LoVo (cell line): ENCODE results near the gene LCN12.
A peak's percentile ranks its signal among the peaks of the same experiment; 100 is the strongest.

ENCODE experiments used
- DNase-seq: peaks from one replicate; pipeline ENCODE4 v3.0.0-alpha.2; 2016; ENCODE audit warnings: low spot score

Gene LCN12

GRCh38 chr9:136927343-136928271 is 24.5 kb upstream of the LCN12 start:
- no peak for DNase-seq

GRCh38 chr9:136928591-136928990 is 23.5 kb upstream of the LCN12 start:
- no peak for DNase-seq

GRCh38 chr9:136930014-136930413 is 22.1 kb upstream of the LCN12 start:
- no peak for DNase-seq

GRCh38 chr9:136931611-136932130 is 20.4 kb upstream of the LCN12 start:
- no peak for DNase-seq

GRCh38 chr9:136934277-136934676 is 17.8 kb upstream of the LCN12 start:
- DNase-seq, result no peak

GRCh38 chr9:136935651-136936050 is 16.4 kb upstream of the LCN12 start:
- no peak for DNase-seq

- no peak for DNase-seq
Measured at GRCh38 chr9:136936645-136937170, 15.4 kb upstream of the LCN12 start.

GRCh38 chr9:136937186-136938001 is 14.7 kb upstream of the LCN12 start:
- DNase-seq, result no peak

GRCh38 chr9:136939431-136939995 is 12.6 kb upstream of the LCN12 start:
- DNase-seq, result no peak

GRCh38 chr9:136939996-136940525 is 12.0 kb upstream of the LCN12 start:
- DNase-seq, result no peak

GRCh38 chr9:136940526-136941230 is 11.4 kb upstream of the LCN12 start:
- DNase-seq, result no peak

GRCh38 chr9:136941231-136942111 is 10.6 kb upstream of the LCN12 start:
- no peak for DNase-seq

GRCh38 chr9:136942112-136942880 is 9.8 kb upstream of the LCN12 start:
- no peak for DNase-seq

- no peak for DNase-seq
Measured at GRCh38 chr9:136942881-136943230, 9.2 kb upstream of the LCN12 start.

- DNase-seq, result peak; percentile 23
Measured at GRCh38 chr9:136943291-136944211, 8.5 kb upstream of the LCN12 start.

- no peak for DNase-seq
Measured at GRCh38 chr9:136944212-136944518, 7.9 kb upstream of the LCN12 start.

GRCh38 chr9:136944519-136945332 is 7.3 kb upstream of the LCN12 start, which contains the start of the genes C8G and FBXW5:
Gene C8G (plus strand): TSS chr9:136945243. CDS start chr9:136945321, 78 bp downstream.
Gene FBXW5 (minus strand): TSS chr9:136944738. CDS start chr9:136944083, 655 bp downstream.
- DNase-seq, result peak; percentile 96
